ENCODE results near the gene PRDM16. TPM values are rescaled to one million over a fixed set of nuclear protein-coding genes. Genes with fewer than 3 reads are reported as not detected.

PRDM16 gene
- total RNA-seq, 1 experiment from 2014 or later, result 0.17 TPM

DNA sequence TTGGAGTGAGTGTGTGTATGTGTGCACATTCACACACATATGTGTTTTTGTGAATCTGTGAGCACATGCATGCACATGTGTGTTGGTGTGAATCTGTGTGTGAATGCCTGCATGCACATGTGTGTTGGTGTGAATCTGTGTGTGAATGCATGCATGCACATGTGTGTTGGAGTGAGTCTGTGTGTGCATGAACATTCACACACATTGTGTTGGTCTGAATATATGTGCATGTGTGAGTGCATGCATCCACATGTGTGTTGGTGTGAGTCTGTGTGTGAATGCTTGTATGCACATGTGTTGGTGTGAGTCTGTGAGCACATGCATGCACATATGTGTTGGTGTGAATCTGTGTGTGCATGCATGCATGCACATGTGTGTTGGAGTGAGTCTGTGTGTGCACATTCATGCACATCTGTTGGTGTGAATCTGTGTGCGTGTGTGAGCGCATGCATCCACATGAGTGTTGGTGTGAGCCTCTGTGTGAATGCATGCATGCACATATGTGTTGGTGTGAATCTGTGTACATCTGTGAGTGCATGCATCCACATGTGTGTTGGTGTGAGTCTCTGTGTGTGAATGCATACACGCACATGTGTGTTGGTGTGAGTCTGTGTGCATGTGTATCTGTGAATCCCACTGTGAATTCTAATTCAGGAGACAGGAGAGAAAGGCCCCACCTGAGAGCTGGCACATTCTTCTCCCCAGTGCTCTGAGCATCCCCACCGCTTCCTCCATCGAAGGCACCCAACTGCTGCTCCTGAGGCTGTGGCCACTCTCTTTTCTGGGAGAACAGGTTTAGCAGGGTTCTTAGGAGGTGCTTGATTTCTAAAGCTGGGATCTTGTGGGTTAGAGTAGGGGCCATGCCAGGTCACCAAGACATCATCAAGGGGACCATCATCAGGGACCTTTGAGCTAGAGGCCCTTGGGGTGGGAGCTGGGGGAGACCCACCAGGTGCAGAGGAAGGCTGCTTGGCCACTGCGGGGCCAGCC lies 267.9 kb downstream of the PRDM16 start:
- Histone ChIP-seq H3K23ac (ENCODE audit: insufficient read length, low read depth, low read length) (no peak overlapping the region), H3K4me1 (ENCODE audit: insufficient read depth, low read length) (no peaks in the 10 kb centered on the region), H4K8ac (replicated peaks; ENCODE audit: insufficient read length, low read depth, low read length) (no peak overlapping the region), H3K27me3 (ENCODE audit: insufficient read depth, low read length) (no peaks in the 10 kb centered on the region), H3K9ac (ENCODE audit: extremely low read depth, insufficient read length, low read length) (no peak overlapping the region), H2AK5ac (ENCODE audit: insufficient read length, low read length) (no peak overlapping the region), H2BK20ac (ENCODE audit: low read depth, low read length, poor library complexity, severe bottlenecking) (no peak overlapping the region), H3K18ac (ENCODE audit: insufficient read length, low read depth, low read length) (no peak overlapping the region), H3T11ph (ENCODE audit: low read length) (no peak overlapping the region), H4K20me1 (ENCODE audit: control insufficient read depth, insufficient read depth, insufficient read length) (no peaks in the 10 kb centered on the region), H2BK5ac (ENCODE audit: insufficient read length, low read length) (no peak overlapping the region), H2AFZ (ENCODE audit: low read length) (no peak overlapping the region), H3K14ac (ENCODE audit: insufficient read depth, low read length) (no peak overlapping the region), H4K5ac (ENCODE audit: insufficient read length, low read depth, low read length) (no peak overlapping the region), H3K9me3 (ENCODE audit: control insufficient read depth, low read depth, low read length) (peaks cover 5% of the 10 kb centered on the region), H3K56ac (ENCODE audit: insufficient read length, low read depth, low read length) (no peak overlapping the region), H2BK15ac (ENCODE audit: low read depth, low read length) (no peak overlapping the region), H3K79me1 (ENCODE audit: insufficient read depth, low read depth, low read length, poor library complexity, severe bottlenecking) (no peaks in the 10 kb centered on the region), H3K4ac (ENCODE audit: low read depth, low read length) (no peak overlapping the region), H4K91ac (ENCODE audit: insufficient read length, low read depth, low read length) (no peak overlapping the region), H2BK120ac (ENCODE audit: low read depth, low read length, poor library complexity, severe bottlenecking) (no peak overlapping the region), H2BK12ac (ENCODE audit: insufficient read length, low read depth, low read length) (no peak overlapping the region), H3K27ac (ENCODE audit: insufficient read length, low read depth, low read length) (no peak overlapping the region), H3K79me2 (ENCODE audit: insufficient read depth, low read length) (no peaks in the 10 kb centered on the region), H3K4me2 (ENCODE audit: insufficient read depth, insufficient read length, low read length) (no peak overlapping the region), H3K23me2 (ENCODE audit: insufficient read length, low read depth, low read length, poor library complexity, severe bottlenecking) (no peaks in the 10 kb centered on the region)
- H3K36me3 Mint-ChIP-seq (ENCODE audit: insufficient read depth in 1 of 3, low read depth in 3 of 3), result peaks cover 0 to 4% (median 3%) of the 10 kb centered on the region in 3 experiments; a peak in 3 of 7 replicates
- no CpG with 5 or more reads among the region's 6 CpGs for WGBS (ENCODE audit: extremely low coverage, insufficient read length, low lambda C conversion rate)
- peaks cover 3% of the 10 kb centered on the region for H3K27me3 Mint-ChIP-seq (ENCODE audit: low read depth)
- peaks cover 6 to 8% of the 10 kb centered on the region in 2 experiments; a peak in 3 of 5 replicates for H3K9me3 Mint-ChIP-seq
- H3K4me3 Mint-ChIP-seq, result no peak overlapping the region
- TF ChIP-seq, protein P1, sequence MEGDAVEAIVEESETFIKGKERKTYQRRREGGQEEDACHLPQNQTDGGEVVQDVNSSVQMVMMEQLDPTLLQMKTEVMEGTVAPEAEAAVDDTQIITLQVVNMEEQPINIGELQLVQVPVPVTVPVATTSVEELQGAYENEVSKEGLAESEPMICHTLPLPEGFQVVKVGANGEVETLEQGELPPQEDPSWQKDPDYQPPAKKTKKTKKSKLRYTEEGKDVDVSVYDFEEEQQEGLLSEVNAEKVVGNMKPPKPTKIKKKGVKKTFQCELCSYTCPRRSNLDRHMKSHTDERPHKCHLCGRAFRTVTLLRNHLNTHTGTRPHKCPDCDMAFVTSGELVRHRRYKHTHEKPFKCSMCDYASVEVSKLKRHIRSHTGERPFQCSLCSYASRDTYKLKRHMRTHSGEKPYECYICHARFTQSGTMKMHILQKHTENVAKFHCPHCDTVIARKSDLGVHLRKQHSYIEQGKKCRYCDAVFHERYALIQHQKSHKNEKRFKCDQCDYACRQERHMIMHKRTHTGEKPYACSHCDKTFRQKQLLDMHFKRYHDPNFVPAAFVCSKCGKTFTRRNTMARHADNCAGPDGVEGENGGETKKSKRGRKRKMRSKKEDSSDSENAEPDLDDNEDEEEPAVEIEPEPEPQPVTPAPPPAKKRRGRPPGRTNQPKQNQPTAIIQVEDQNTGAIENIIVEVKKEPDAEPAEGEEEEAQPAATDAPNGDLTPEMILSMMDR (conservative IDR thresholded peaks at IDR 0.05), result no peak
- H3K27ac Mint-ChIP-seq, result no peak overlapping the region
- H3K4me1 Mint-ChIP-seq, result peaks cover 0 to 9% of the 10 kb centered on the region in 2 experiments; a peak in 2 of 4 replicates
- no peak for DNase-seq

All from H9 (cell line).